Endothelial cell of umbilical vein (primary cell): ENCODE data around the gene METTL1.

Experiments used
- EZH2 ChIP-seq: IDR thresholded peaks from 2 replicates; pipeline ENCODE4 v1.6.1; 2012; ENCODE audit warnings: borderline replicate concordance, low read depth, mild to moderate bottlenecking, moderate library complexity, low read length, inconsistent platforms; ENCODE audit not compliant: severe bottlenecking
- FOS ChIP-seq: IDR thresholded peaks from 2 replicates; pipeline ENCODE4 v1.6.1; 2011; ENCODE audit warnings: mild to moderate bottlenecking, low read length, moderate library complexity, borderline replicate concordance; ENCODE audit not compliant: insufficient read depth
- JUN ChIP-seq: IDR thresholded peaks from 2 replicates; pipeline ENCODE4 v1.6.1; 2011; ENCODE audit warnings: borderline replicate concordance, low read depth; ENCODE audit not compliant: insufficient read length, insufficient read depth
- MYC ChIP-seq: IDR thresholded peaks from one replicate; pipeline ENCODE4 v1.6.1; 2011; ENCODE audit warnings: mild to moderate bottlenecking, low read depth, low read length
- POLR2A ChIP-seq: IDR thresholded peaks from 2 replicates; pipeline ENCODE4 v1.6.1; 2012; ENCODE audit warnings: low read depth, mild to moderate bottlenecking, control low read depth, low read length
- POLR2AphosphoS5 ChIP-seq: IDR thresholded peaks from 2 replicates; pipeline ENCODE4 v1.6.1; 2012; ENCODE audit warnings: low read depth, mild to moderate bottlenecking, control low read depth, low read length, moderate library complexity; ENCODE audit not compliant: insufficient read depth
- TF ChIP-seq, protein P1 (sequence below), 2 donors: IDR thresholded peaks; 1 replicate in 1 of 2; 2 replicates in 1 of 2; pipeline ENCODE4 v1.5.1; 2011; ENCODE audit warnings: low read length in 2 of 2, mild to moderate bottlenecking in 2 of 2, moderate library complexity in 2 of 2, control low read depth in 1 of 2, inconsistent platforms in 1 of 2, low read depth in 1 of 2; ENCODE audit not compliant: insufficient read depth in 1 of 2; ENCODE audit errors: extremely low read depth in 1 of 2
- TF ChIP-seq, protein P2 (sequence below): IDR thresholded peaks from 2 replicates; pipeline ENCODE4 v1.6.1; 2011; ENCODE audit not compliant: insufficient read depth, insufficient read length

DNA sequence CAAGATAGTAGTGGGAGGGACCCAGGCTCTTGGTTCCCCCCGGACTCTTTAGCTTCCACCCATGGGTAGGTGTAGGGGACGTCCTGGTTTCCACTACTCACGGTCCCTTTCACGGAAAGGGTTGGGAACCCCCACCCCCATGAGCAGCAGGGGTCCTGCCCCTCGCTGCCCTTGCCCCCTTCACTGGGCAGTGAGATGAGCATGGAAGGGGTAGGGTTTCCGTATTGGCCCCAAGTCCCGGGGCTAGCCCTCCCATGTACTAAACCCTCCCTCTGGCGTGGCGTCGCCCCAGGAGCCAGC, 46.1 kb downstream of the METTL1 start:
- no peak for TF ChIP-seq POLR2A
- TF ChIP-seq, protein P1, sequence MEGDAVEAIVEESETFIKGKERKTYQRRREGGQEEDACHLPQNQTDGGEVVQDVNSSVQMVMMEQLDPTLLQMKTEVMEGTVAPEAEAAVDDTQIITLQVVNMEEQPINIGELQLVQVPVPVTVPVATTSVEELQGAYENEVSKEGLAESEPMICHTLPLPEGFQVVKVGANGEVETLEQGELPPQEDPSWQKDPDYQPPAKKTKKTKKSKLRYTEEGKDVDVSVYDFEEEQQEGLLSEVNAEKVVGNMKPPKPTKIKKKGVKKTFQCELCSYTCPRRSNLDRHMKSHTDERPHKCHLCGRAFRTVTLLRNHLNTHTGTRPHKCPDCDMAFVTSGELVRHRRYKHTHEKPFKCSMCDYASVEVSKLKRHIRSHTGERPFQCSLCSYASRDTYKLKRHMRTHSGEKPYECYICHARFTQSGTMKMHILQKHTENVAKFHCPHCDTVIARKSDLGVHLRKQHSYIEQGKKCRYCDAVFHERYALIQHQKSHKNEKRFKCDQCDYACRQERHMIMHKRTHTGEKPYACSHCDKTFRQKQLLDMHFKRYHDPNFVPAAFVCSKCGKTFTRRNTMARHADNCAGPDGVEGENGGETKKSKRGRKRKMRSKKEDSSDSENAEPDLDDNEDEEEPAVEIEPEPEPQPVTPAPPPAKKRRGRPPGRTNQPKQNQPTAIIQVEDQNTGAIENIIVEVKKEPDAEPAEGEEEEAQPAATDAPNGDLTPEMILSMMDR (IDR thresholded peaks at IDR 0.05; ENCODE audit: extremely low read depth in 1 of 2, insufficient read depth in 1 of 2, low read depth in 1 of 2, low read length in 2 of 2), result no peak
- TF ChIP-seq EZH2, result no peak
- no peak for TF ChIP-seq POLR2AphosphoS5
- no peak for TF ChIP-seq FOS
- TF ChIP-seq JUN, result no peak
- TF ChIP-seq, protein P2, sequence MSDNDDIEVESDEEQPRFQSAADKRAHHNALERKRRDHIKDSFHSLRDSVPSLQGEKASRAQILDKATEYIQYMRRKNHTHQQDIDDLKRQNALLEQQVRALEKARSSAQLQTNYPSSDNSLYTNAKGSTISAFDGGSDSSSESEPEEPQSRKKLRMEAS, result no peak
- no peak for TF ChIP-seq MYC
